Measurements from ENCODE around the gene BACE1-AS.

DNA sequence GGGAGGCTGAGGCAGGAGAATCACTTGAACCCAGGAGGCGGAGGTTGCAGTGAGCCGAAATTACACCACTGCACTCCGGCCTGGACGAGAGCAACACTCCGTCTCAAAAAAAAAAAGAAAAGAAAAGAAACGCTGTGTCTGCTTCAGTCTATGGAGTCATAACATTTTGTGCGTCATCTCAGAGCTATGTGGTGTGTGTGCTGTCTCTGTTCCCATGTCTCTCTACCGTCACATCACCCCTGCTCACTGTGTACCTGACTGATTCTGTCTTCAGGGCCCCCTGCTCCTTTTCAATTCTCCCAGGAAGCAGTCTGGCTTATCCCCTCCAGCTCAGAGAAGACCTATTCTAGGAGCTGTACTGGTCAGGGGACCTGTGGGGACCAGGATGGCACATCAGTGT lies 7.0 kb downstream of the BACE1-AS start:
- TF ChIP-seq, protein P1, sequence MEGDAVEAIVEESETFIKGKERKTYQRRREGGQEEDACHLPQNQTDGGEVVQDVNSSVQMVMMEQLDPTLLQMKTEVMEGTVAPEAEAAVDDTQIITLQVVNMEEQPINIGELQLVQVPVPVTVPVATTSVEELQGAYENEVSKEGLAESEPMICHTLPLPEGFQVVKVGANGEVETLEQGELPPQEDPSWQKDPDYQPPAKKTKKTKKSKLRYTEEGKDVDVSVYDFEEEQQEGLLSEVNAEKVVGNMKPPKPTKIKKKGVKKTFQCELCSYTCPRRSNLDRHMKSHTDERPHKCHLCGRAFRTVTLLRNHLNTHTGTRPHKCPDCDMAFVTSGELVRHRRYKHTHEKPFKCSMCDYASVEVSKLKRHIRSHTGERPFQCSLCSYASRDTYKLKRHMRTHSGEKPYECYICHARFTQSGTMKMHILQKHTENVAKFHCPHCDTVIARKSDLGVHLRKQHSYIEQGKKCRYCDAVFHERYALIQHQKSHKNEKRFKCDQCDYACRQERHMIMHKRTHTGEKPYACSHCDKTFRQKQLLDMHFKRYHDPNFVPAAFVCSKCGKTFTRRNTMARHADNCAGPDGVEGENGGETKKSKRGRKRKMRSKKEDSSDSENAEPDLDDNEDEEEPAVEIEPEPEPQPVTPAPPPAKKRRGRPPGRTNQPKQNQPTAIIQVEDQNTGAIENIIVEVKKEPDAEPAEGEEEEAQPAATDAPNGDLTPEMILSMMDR (IDR thresholded peaks at IDR 0.05), result no peak
- TF ChIP-seq POLR2A (IDR thresholded peaks at IDR 0.05), result no peak

Data from uterus (tissue), 2 donors.